Fibroblast of skin of scalp (primary cell): ENCODE data around the gene CEBPB.

Experiments
- DNase-seq: peaks from one replicate; pipeline ENCODE4 v3.0.0-alpha.2; 2013

Gene CEBPB

GRCh38 chr20:50230184-50230583, 39.6 kb downstream of the CEBPB start:
- DNase-seq = no peak

DNA sequence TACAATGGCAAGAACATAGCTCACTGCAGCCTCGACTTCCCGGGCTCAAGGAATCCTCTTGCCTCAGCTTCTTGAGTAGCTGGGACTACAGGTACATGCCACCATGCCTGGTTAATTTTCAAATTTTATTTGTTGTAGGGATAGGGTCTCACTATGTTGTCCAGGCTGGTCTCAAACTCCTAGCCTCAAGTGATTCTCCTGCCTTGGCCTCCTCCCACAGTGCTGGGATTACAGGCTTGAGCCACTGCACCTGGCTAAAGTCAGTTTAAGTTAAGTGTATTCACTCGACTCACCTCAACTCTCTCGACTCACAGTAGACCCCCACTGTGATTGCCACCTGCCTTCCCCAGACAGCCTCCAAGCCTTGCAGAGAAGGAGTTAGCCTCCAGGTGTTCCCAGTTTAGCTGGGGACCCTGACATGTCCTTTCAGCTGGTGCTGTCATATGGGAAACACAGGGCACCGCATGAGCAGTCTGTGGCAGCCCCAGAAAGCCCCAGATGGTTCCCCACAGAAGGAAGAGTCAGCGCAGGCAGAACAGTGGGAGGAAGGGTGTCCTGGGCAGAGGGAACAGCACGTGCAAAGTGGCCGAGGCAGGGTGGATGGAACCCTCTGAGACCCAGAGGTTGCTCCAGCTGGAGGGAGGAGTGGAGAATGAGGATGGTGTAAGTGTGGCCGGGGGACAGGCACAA, 40.4 kb downstream of the CEBPB start:
- DNase-seq = no peak

DNA sequence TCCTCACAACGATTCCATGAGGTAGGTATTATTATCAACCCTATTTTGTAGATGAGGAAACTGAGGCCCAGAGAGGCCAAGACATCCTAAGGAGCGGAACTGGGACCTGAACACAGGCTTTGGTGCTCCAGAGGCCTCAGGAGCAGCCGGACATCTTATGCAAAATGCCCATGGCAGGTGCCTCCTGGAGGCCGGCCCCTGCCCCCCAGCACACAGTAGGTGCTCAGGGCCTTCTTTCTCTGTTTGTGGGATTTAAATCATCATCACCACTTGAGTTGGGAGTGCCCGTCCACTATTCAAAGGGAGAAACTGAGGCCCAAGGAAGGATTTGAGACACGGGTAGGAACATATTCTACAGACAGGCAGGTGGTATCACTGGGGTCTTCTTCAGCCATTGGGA, 41.2 kb downstream of the CEBPB start:
- no peak for DNase-seq

DNA sequence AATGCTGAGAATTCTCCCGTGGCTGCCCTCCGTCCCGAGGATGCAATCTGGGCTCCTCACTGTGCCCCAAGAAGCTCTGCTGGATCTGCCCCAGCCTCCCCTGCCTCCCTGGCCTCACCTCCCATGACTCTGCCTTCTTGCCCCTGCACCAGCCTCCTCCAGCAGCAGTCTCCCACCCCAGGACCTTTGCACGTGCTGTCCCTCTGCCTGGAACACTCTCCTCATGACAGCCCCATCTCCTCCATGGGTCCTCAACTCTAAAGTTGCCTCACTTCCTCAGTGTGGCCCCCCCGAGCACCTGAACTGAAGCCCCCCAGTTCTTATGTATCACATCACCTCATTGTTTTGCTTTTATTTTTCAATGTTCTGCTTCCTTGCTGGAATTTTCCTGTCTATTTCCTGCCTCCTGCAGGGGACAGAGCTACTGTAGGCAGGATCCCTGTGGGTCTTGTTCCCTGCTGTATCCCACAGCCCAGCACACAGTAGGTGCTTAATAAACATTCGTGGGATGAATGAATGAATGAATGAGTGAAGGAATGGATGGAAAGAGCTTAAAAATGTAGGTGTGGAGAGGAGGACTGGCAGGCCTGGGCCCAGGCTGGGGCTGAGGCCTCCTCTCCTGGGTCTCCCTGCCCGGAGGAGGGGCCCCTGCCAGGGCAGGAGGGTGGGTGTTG, 42.2 kb downstream of the CEBPB start:
- DNase-seq = no peak

DNA sequence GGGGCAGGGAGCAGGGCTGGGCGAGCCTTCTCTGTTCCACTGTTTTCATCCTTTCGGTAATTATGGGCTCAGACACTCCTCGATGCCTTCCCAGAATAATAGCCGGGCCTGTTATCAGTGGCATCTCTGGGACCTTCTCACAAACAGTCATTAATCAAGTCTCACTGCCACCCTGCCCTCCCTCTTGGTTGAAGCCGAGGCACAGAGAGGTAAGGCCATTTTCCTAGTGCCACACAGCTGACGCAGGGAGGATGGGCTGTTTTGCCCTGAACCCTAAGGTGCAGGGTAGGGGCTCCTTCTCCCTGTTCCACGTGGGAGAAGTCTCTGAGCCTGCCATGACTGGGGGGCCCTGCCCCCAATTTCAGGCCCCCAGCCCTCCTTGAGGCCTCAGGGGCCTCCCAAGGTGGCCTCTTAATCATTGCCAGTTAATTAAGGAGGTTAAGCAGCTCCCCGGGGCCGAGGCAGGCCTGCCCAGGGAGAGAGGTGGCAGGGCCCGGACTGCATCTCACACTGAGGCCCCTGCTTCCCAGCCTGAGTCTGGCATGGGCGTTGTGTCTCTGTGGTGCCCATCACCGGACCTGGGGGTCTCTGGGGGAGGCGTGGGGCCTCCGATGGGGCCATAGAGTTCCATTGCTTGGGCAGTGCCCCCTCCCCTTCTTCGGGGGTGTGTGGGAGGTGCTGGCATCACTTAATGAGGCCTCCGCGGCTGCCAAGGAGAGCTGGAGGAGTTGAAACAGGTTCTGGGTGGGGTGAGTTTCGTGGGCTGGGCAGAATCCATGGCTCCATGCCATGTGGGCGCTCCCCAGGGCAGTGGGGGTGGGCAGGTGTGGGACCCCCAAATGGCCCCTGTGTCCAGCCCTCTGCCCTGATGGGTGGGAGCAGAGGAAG, 42.9 kb downstream of the CEBPB start:
- DNase-seq = no peak

- DNase-seq = no peak
These were observed 43.7 kb downstream of the CEBPB start for GRCh38 chr20:50234288-50234687.

- DNase-seq = no peak
These were observed 46.7 kb downstream of the CEBPB start for GRCh38 chr20:50237349-50237748.

DNA sequence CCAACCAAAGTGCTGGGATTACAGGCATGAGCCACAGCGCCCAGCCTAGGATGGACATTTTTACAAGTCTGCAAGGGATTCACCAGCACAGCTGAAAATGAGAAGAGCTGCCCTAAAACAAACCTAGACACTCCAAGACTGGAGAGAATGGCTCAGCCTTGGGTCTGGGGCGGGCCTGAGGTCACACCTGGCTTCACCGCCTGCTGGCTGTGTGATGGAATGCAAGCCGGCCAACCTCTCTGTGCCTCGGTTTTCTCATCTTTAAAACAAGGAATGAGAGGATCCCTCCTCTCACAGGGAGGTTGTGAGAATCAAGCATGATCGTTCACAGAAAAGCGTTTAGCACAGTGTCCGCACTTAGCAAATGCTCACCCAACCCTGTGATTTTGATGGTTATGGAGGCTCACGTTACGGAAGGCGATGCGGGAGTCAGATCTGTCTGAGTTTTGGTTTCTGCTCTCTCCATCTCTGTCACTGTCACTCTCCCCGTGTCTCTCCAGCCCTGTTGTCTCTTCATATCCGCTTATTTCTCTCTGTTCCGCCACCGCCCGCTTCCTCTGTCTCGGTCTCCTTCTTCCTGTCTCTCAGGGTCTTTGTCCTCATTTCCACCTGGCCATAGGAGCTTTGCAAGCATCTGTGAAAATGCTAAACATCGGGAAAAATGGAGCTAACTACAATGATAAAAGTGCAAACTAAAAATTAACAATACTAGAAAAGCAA, 47.6 kb downstream of the CEBPB start:
- DNase-seq = no peak

GRCh38 chr20:50240092-50240491, 49.5 kb downstream of the CEBPB start:
- no peak for DNase-seq

DNA sequence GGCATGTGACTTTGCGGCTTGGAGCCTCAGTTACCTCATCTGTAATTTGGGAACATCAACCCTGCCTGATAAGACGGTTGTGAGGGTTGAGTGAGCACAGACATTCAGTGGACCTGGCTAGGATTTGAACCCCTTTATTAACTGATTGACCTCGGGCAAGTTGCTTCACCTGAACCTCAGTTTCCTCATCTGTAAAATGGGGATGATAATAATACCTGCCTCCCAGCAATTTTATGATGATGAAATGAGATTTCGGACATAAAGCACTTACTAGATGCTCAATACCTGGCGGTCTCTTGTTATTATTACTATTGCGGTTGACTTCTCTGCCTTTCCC, 51.5 kb downstream of the CEBPB start:
- no peak for DNase-seq
